Smooth muscle cell (in vitro differentiated cells): ENCODE measurements around the gene CGAS. TPM values are rescaled to one million over a fixed set of nuclear protein-coding genes. Genes with fewer than 3 reads are reported as not detected.

Experiments used
- DNase-seq: peaks from one replicate; lab custom pipeline; 2025; ENCODE audit not compliant: unreplicated experiment; lab: John Stamatoyannopoulos, UW
- H2AFZ ChIP-seq: fragments of 200-600 bp; sonication (generic); 2 replicates; pipeline ENCODE4 v1.6.0; 2016; ENCODE audit warnings: antibody characterized with exemption, low read depth, mild to moderate bottlenecking
- H3F3A ChIP-seq: fragments of 200-600 bp; sonication (generic); 2 replicates; pipeline ENCODE4 v1.6.0; 2017; ENCODE audit warnings: antibody characterized with exemption, low read depth
- H3K27ac ChIP-seq: fragments of 200-600 bp; sonication (generic); 2 replicates; pipeline ENCODE4 v1.5.1; 2016; ENCODE audit warnings: low read depth, mild to moderate bottlenecking
- H3K27me3 ChIP-seq: fragments of 200-600 bp; sonication (generic); 2 replicates; pipeline ENCODE4 v1.6.1; 2016; ENCODE audit warnings: low read depth, mild to moderate bottlenecking
- H3K36me3 ChIP-seq: fragments of 200-600 bp; sonication (generic); 2 replicates; pipeline ENCODE4 v1.5.1; 2016; ENCODE audit warnings: low read depth
- H3K4me1 ChIP-seq: fragments of 200-600 bp; sonication (generic); 2 replicates; pipeline ENCODE4 v1.5.1; 2016; ENCODE audit warnings: low read depth
- H3K4me2 ChIP-seq: fragments of 200-600 bp; sonication (generic); 2 replicates; pipeline ENCODE4 v1.6.0; 2016; ENCODE audit warnings: mild to moderate bottlenecking
- H3K4me3 ChIP-seq: fragments of 200-600 bp; sonication (generic); 2 replicates; pipeline ENCODE4 v1.5.1; 2016; ENCODE audit warnings: mild to moderate bottlenecking
- H3K79me2 ChIP-seq: fragments of 200-600 bp; sonication (generic); 2 replicates; pipeline ENCODE4 v1.6.0; 2016; ENCODE audit warnings: low read depth, mild to moderate bottlenecking
- H3K9ac ChIP-seq: fragments of 200-600 bp; sonication (generic); 2 replicates; pipeline ENCODE4 v1.6.0; 2016; ENCODE audit warnings: low read depth
- H3K9me3 ChIP-seq: fragments of 200-600 bp; sonication (generic); replicated peaks from 2 replicates; pipeline ENCODE4 v1.5.1; 2016; ENCODE audit warnings: low read depth
- H4K20me1 ChIP-seq: fragments of 200-600 bp; sonication (generic); 2 replicates; pipeline ENCODE4 v1.6.0; 2016; ENCODE audit warnings: low read depth
- WGBS: methylation state at CpG from one replicate; pipeline ENCODE4 v1.1.7; 2016; ENCODE audit warnings: low lambda C conversion rate; 5-methylcytosine and 5-hydroxymethylcytosine counted together
- polyA plus RNA-seq: library from polyadenylated mRNA; unstranded; fragments of >200 nt; fragmentation: Nextera tagmentation; extraction: Ambion mirVana; gene quantifications from 2 replicates; pipeline ENCODE4 v1.2.1, GENCODE V29; 2016
- total RNA-seq: library from RNA; depleted of rRNA; stranded (reverse); fragments of >200 nt; gene quantifications from 2 replicates; pipeline ENCODE4 v1.2.3, GENCODE V29; 2014
- TF ChIP-seq, protein P1 (sequence below): fragments of 200-600 bp; sonication (generic); IDR thresholded peaks from 2 replicates; pipeline ENCODE4 v1.5.1; 2017; ENCODE audit warnings: borderline replicate concordance, mild to moderate bottlenecking, antibody characterized with exemption; ENCODE audit not compliant: insufficient read depth, poor library complexity, severe bottlenecking

CGAS gene
- total and polyA plus RNA-seq, 2 experiments from 2014 or later: 1.6 to 2.6 TPM

DNA sequence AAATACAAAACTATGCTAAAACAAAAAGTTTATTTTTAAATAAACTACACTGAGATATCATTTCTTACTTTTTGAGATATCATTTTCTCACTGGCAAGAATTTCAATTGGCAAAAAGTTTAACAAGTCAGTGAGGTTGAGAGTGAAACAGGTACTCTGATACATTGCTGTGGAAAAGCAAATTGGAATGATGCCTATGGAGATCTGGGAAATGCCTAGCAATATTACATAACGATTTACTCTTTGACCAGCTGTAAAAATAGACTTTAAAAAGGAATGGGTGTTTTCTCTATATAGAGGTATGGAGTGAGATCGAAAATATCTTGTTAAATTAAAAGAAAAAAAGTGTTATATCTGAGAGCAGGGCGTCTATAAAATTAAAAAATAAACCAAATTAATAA is 16.9 kb downstream of the CGAS start:
- no peaks in the 10 kb centered on the region for H3F3A ChIP-seq
- H3K4me1 ChIP-seq: no peaks in the 10 kb centered on the region
- no peak overlapping the region for H3K9ac ChIP-seq
- no peaks in the 10 kb centered on the region for H4K20me1 ChIP-seq
- no peaks in the 10 kb centered on the region for H3K36me3 ChIP-seq
- no peaks in the 10 kb centered on the region for H3K27me3 ChIP-seq
- TF ChIP-seq, protein P1, sequence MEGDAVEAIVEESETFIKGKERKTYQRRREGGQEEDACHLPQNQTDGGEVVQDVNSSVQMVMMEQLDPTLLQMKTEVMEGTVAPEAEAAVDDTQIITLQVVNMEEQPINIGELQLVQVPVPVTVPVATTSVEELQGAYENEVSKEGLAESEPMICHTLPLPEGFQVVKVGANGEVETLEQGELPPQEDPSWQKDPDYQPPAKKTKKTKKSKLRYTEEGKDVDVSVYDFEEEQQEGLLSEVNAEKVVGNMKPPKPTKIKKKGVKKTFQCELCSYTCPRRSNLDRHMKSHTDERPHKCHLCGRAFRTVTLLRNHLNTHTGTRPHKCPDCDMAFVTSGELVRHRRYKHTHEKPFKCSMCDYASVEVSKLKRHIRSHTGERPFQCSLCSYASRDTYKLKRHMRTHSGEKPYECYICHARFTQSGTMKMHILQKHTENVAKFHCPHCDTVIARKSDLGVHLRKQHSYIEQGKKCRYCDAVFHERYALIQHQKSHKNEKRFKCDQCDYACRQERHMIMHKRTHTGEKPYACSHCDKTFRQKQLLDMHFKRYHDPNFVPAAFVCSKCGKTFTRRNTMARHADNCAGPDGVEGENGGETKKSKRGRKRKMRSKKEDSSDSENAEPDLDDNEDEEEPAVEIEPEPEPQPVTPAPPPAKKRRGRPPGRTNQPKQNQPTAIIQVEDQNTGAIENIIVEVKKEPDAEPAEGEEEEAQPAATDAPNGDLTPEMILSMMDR: no peak
- no peak overlapping the region for H3K4me3 ChIP-seq
- no peak overlapping the region for H2AFZ ChIP-seq
- WGBS: 90% methylated on average over 3 of the region's 3 CpGs
- no peaks in the 10 kb centered on the region for H3K79me2 ChIP-seq
- DNase-seq: no peak
- no peaks in the 10 kb centered on the region for H3K9me3 ChIP-seq
- no peak overlapping the region for H3K4me2 ChIP-seq
- H3K27ac ChIP-seq: no peak overlapping the region

DNA sequence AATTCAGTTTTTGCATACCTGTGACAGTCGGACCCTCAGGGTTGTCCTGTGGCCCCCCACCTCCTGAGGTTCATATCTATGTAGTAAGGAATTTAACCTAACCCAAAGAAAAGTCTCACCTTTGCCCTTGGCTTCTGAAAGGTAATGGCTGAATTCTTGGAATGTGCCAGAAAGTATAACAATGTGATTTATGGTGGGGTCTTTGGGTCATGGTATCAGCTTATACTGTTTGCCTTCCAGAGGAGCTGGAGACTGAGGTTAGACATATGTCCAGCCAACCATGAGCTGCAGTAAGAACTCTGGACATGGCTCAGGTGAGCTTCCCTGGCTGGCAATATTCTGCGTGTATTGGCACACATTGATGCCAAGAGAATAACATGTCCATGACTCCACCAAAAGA is 30.6 kb downstream of the CGAS start:
- TF ChIP-seq, protein P1: no peak
- DNase-seq: no peak
- no peak overlapping the region for H3K9ac ChIP-seq
- H4K20me1 ChIP-seq: no peaks in the 10 kb centered on the region
- H3K4me3 ChIP-seq: no peak overlapping the region
- H3K27ac ChIP-seq: no peak overlapping the region
- H3K79me2 ChIP-seq: no peaks in the 10 kb centered on the region
- no peak overlapping the region for H2AFZ ChIP-seq
- no peaks in the 10 kb centered on the region for H3K36me3 ChIP-seq
- WGBS: 97% methylated on average over 2 of the region's 2 CpGs
- no peaks in the 10 kb centered on the region for H3K9me3 ChIP-seq
- no peaks in the 10 kb centered on the region for H3F3A ChIP-seq
- H3K4me1 ChIP-seq: no peaks in the 10 kb centered on the region
- no peak overlapping the region for H3K4me2 ChIP-seq
- H3K27me3 ChIP-seq: no peaks in the 10 kb centered on the region

DNA sequence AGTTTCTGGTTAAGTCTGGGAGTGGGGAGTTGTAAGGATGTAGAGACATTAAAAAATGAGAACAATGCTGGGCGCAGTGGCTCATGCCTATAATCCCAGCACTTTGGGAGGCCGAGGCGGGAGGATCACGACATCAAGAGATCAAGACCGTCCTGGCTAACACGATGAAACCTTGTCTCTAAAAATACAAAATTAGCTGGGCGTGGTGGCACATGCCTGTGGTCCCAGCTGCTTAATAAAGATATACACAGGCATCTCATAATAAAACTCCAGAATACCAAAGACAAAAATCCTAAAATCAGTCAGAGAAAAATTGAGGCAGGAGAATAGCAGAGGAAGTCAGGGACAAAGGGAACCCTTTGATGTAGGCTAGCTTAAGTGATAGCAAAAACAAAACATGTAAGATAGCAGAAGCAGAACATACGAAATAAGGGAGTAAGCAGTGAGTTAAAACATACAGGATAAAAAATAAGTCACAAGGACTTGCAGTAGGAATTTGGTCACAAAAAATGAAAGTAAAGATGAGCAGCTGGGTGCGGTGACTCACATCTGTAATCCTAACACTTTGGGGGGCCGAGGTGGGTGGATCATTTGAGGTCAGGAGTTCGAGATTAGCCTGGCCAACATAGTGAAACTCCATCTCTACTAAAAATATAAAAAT is 33.9 kb downstream of the CGAS start:
- Histone ChIP-seq H3K27ac (no peak overlapping the region), H3K27me3 (no peaks in the 10 kb centered on the region), H2AFZ (no peak overlapping the region), H3K9me3 (no peaks in the 10 kb centered on the region), H3K4me3 (no peak overlapping the region), H3K9ac (no peak overlapping the region), H3F3A (no peaks in the 10 kb centered on the region), H3K4me1 (no peaks in the 10 kb centered on the region), H3K36me3 (no peaks in the 10 kb centered on the region), H4K20me1 (no peaks in the 10 kb centered on the region), H3K79me2 (no peaks in the 10 kb centered on the region), H3K4me2 (no peak overlapping the region)
- WGBS: 82% methylated on average over 11 of the region's 11 CpGs
- TF ChIP-seq, protein P1: no peak
- no peak for DNase-seq

DNA sequence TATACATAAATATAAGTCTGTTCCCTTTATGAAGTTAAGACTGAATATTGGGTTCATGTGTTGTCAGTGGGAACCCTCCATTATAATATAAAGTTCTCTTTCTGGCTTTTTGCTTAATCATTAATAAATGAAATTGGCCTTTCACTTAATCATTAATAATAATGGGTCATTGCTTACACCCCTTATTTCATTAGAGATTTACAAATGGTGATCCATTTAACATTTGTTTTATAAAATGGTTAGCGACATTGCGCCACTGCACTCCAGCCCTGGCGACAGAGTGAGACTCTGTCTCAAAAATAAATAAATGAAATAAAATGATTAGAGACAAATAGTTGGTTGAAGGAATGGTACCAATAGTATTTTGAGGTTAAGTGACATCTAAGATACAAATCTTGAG is 39.0 kb downstream of the CGAS start:
- Histone ChIP-seq H3K27ac (no peak overlapping the region), H3K79me2 (no peaks in the 10 kb centered on the region), H3K4me3 (no peak overlapping the region), H4K20me1 (no peaks in the 10 kb centered on the region), H3K27me3 (no peaks in the 10 kb centered on the region), H3K36me3 (no peaks in the 10 kb centered on the region), H3K9me3 (no peaks in the 10 kb centered on the region), H3K9ac (no peak overlapping the region), H3F3A (no peaks in the 10 kb centered on the region), H3K4me2 (no peak overlapping the region), H3K4me1 (no peaks in the 10 kb centered on the region), H2AFZ (no peak overlapping the region)
- TF ChIP-seq, protein P1: no peak
- WGBS: 99% methylated on average over 3 of the region's 3 CpGs
- no peak for DNase-seq
